Uterus (tissue), 2 donors: Measurements from ENCODE around the gene MTIF3.

Experiments used
- CTCF ChIP-seq, 4 experiments: fragments of 200-600 bp in 2 of 4; fragments of 450-650 bp in 2 of 4; sonication (generic) in 2 of 4; IDR thresholded peaks; one replicate each; pipeline ENCODE4 v1.5.1; 2016 to 2019; ENCODE audit warnings: antibody characterized with exemption in 4 of 4, mild to moderate bottlenecking in 2 of 4, moderate library complexity in 1 of 4
- POLR2A ChIP-seq, 2 donors: fragments of 450-650 bp; IDR thresholded peaks; one replicate each; pipeline ENCODE4 v1.6.1; 2016; ENCODE audit warnings: antibody characterized with exemption in 2 of 2, mild to moderate bottlenecking in 1 of 2, moderate library complexity in 1 of 2

GRCh38 chr13:27421101-27421871, 29.1 kb downstream of the MTIF3 start:
- TF ChIP-seq CTCF (IDR thresholded peaks at IDR 0.05) (no peak), POLR2A (IDR thresholded peaks at IDR 0.05) (no peak)
